ENCODE results near the gene CARD19. TPM values are rescaled to one million over a fixed set of nuclear protein-coding genes. Genes with fewer than 3 reads are reported as not detected.

CARD19 gene
- total RNA-seq, 2 donors from 2014 or later, result 16.4 to 21.9 TPM

- H3K4me3 ChIP-seq (ENCODE audit: low read length), result no peak overlapping the region
- H3K9me3 ChIP-seq (ENCODE audit: control insufficient read depth, low read length), result no peaks in the 10 kb centered on the region
- Mint-ChIP-seq H3K36me3 (ENCODE audit: low read depth) (no peaks in the 10 kb centered on the region), H3K4me1 (peaks cover 3% of the 10 kb centered on the region), H3K27me3 (ENCODE audit: insufficient read depth) (no peaks in the 10 kb centered on the region), H3K4me3 (no peak overlapping the region), H3K9me3 (no peaks in the 10 kb centered on the region), H3K27ac (no peak overlapping the region)
- DNase-seq, result no peak
- no peak overlapping the region for H3K9ac ChIP-seq (ENCODE audit: extremely low read depth, low read length, poor library complexity, severe bottlenecking)
- H3K27ac ChIP-seq (ENCODE audit: low read depth, low read length), result no peak overlapping the region
- TF ChIP-seq, protein P1, sequence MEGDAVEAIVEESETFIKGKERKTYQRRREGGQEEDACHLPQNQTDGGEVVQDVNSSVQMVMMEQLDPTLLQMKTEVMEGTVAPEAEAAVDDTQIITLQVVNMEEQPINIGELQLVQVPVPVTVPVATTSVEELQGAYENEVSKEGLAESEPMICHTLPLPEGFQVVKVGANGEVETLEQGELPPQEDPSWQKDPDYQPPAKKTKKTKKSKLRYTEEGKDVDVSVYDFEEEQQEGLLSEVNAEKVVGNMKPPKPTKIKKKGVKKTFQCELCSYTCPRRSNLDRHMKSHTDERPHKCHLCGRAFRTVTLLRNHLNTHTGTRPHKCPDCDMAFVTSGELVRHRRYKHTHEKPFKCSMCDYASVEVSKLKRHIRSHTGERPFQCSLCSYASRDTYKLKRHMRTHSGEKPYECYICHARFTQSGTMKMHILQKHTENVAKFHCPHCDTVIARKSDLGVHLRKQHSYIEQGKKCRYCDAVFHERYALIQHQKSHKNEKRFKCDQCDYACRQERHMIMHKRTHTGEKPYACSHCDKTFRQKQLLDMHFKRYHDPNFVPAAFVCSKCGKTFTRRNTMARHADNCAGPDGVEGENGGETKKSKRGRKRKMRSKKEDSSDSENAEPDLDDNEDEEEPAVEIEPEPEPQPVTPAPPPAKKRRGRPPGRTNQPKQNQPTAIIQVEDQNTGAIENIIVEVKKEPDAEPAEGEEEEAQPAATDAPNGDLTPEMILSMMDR (conservative IDR thresholded peaks at IDR 0.05), result no peak
- H3K27me3 ChIP-seq (ENCODE audit: control insufficient read depth, insufficient read depth, low read length, poor library complexity, severe bottlenecking), result no peaks in the 10 kb centered on the region
- no peaks in the 10 kb centered on the region for H3K4me1 ChIP-seq (ENCODE audit: control insufficient read depth, insufficient read depth, low read length)
- WGBS, 2 experiments (ENCODE audit: insufficient coverage in 1 of 2, insufficient read length in 1 of 2), result 92 to 100% methylated on average over 2 of the region's 2 CpGs
- no peaks in the 10 kb centered on the region for H3K36me3 ChIP-seq (ENCODE audit: control insufficient read depth, insufficient read depth, low read length)
These were observed 19.3 kb upstream of the CARD19 start for GRCh38 chr9:93076792-93077128.

DNA sequence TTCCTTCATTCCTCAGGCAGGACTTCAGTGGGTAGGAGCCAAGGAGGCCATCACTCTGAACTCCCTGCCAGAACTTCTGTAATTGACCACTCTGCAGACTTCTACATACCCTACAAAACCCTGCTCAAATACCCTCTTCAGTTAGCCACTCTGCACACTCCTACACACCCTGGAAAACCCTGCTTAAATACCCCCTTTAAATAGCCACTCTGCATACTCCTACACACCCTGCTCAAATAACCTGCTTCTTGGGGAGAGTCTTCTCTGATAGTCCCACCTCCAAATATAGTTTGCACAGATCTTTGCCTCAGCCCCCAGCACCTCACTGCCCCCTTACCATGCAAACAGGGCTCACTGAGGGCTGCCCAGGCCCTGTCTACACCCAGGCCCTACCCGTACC, 18.6 kb upstream of the CARD19 start:
- Histone ChIP-seq H3K36me3 (ENCODE audit: control insufficient read depth, insufficient read depth, low read length) (no peaks in the 10 kb centered on the region), H3K27ac (ENCODE audit: low read depth, low read length) (no peak overlapping the region), H3K9me3 (ENCODE audit: control insufficient read depth, low read length) (no peaks in the 10 kb centered on the region), H3K9ac (ENCODE audit: extremely low read depth, low read length, poor library complexity, severe bottlenecking) (no peak overlapping the region), H3K4me3 (ENCODE audit: low read length) (no peak overlapping the region), H3K27me3 (ENCODE audit: control insufficient read depth, insufficient read depth, low read length, poor library complexity, severe bottlenecking) (no peaks in the 10 kb centered on the region), H3K4me1 (ENCODE audit: control insufficient read depth, insufficient read depth, low read length) (no peaks in the 10 kb centered on the region)
- TF ChIP-seq, protein P1 (conservative IDR thresholded peaks at IDR 0.05), result no peak
- H3K4me3 Mint-ChIP-seq, result no peak overlapping the region
- H3K9me3 Mint-ChIP-seq, result no peaks in the 10 kb centered on the region
- no peaks in the 10 kb centered on the region for H3K36me3 Mint-ChIP-seq (ENCODE audit: low read depth)
- peaks cover 3% of the 10 kb centered on the region for H3K4me1 Mint-ChIP-seq
- no peak for DNase-seq
- H3K27me3 Mint-ChIP-seq (ENCODE audit: insufficient read depth), result no peaks in the 10 kb centered on the region
- 90% methylated on average over 1 of the region's 1 CpG; no CpG with 5 or more reads in 1 of the 2 experiments for WGBS, 2 experiments (ENCODE audit: insufficient coverage in 1 of 2, insufficient read length in 1 of 2)
- no peak overlapping the region for H3K27ac Mint-ChIP-seq

- H3K27ac Mint-ChIP-seq, result no peak overlapping the region
These were observed 18.2 kb upstream of the CARD19 start for GRCh38 chr9:93077811-93078210.

More at GRCh38 chr9:93077811-93078210, 18.2 kb upstream of the CARD19 start:
- Mint-ChIP-seq H3K27me3 (ENCODE audit: insufficient read depth) (no peaks in the 10 kb centered on the region), H3K4me1 (peaks cover 3% of the 10 kb centered on the region), H3K36me3 (ENCODE audit: low read depth) (no peaks in the 10 kb centered on the region), H3K4me3 (no peak overlapping the region), H3K9me3 (no peaks in the 10 kb centered on the region)
- no peak overlapping the region for H3K27ac ChIP-seq (ENCODE audit: low read depth, low read length)
- no peak overlapping the region for H3K9ac ChIP-seq (ENCODE audit: extremely low read depth, low read length, poor library complexity, severe bottlenecking)
- no peak overlapping the region for H3K4me3 ChIP-seq (ENCODE audit: low read length)
- H3K9me3 ChIP-seq (ENCODE audit: control insufficient read depth, low read length), result no peaks in the 10 kb centered on the region
- no peaks in the 10 kb centered on the region for H3K4me1 ChIP-seq (ENCODE audit: control insufficient read depth, insufficient read depth, low read length)
- H3K27me3 ChIP-seq (ENCODE audit: control insufficient read depth, insufficient read depth, low read length, poor library complexity, severe bottlenecking), result no peaks in the 10 kb centered on the region
- TF ChIP-seq, protein P1 (conservative IDR thresholded peaks at IDR 0.05), result no peak
- 91 to 97% methylated on average over 13 to 16 of the region's 16 CpGs for WGBS, 2 experiments (ENCODE audit: insufficient coverage in 1 of 2, insufficient read length in 1 of 2)
- DNase-seq, result peak; percentile 30
- no peaks in the 10 kb centered on the region for H3K36me3 ChIP-seq (ENCODE audit: control insufficient read depth, insufficient read depth, low read length)
